Measurements from ENCODE around the gene RAP1B. TPM values are rescaled to one million over a fixed set of nuclear protein-coding genes. Genes with fewer than 3 reads are reported as not detected.

Gene RAP1B
- total and polyA plus RNA-seq, 2 of the 13 experiments (the other 11 are each of a cell fraction or from before 2014, with no cell fraction given) = 71.1 to 92.7 TPM

DNA sequence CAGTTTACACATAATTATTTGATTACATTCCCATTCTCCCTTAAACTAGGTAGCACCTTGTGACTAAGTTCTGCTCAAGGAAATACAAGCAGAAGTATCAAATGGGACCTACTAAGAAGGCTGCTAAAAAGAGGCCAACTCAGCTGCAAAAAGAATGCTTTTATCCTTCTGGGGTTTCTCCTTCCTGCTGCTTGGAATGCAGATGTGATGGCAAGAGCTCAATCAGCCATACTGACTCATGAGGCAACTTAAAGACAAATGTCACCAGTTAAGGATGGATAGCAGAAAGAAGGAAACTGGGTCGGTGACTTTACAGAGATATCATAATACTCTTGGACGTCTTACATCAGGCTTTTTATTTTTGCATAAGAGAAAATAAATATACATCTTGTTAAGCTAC, 38.0 kb upstream of the RAP1B start (continued):
- TF ChIP-seq, protein P1, sequence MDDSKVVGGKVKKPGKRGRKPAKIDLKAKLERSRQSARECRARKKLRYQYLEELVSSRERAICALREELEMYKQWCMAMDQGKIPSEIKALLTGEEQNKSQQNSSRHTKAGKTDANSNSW (CRISPR knock-in tag; IDR thresholded peaks at IDR 0.05; ENCODE audit: borderline replicate concordance) = no peak
- TF ChIP-seq ZNF30 (CRISPR knock-in tag; IDR thresholded peaks at IDR 0.05) (no peak), EHMT2 (IDR thresholded peaks at IDR 0.05; ENCODE audit: borderline replicate concordance, low read depth, low read length) (no peak), RNF2 (conservative IDR thresholded peaks at IDR 0.05; ENCODE audit: low read depth) (no peak), NFATC3 (CRISPR knock-in tag; IDR thresholded peaks at IDR 0.05) (no peak), NR2F6 (IDR thresholded peaks at IDR 0.05) (no peak), NR2F6 (CRISPR knock-in tag; IDR thresholded peaks at IDR 0.05) (no peak), CREB1 (IDR thresholded peaks at IDR 0.05) (no peak), CREB1 (CRISPR knock-in tag; IDR thresholded peaks at IDR 0.05) (no peak), HOXA3 (CRISPR knock-in tag; IDR thresholded peaks at IDR 0.05) (no peak)
- TF ChIP-seq, protein P2, sequence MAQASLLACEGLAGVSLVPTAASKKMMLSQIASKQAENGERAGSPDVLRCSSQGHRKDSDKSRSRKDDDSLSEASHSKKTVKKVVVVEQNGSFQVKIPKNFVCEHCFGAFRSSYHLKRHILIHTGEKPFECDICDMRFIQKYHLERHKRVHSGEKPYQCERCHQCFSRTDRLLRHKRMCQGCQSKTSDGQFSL (CRISPR knock-in tag; IDR thresholded peaks at IDR 0.05) = no peak
- TF ChIP-seq, protein P3, sequence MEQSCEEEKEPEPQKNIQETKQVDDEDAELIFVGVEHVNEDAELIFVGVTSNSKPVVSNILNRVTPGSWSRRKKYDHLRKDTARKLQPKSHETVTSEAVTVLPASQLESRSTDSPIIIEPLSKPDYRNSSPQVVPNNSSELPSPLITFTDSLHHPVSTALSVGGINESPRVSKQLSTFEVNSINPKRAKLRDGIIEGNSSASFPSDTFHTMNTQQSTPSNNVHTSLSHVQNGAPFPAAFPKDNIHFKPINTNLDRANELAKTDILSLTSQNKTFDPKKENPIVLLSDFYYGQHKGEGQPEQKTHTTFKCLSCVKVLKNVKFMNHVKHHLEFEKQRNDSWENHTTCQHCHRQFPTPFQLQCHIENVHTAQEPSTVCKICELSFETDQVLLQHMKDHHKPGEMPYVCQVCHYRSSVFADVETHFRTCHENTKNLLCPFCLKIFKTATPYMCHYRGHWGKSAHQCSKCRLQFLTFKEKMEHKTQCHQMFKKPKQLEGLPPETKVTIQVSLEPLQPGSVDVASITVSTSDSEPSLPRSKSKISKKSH (CRISPR knock-in tag; IDR thresholded peaks at IDR 0.05; ENCODE audit: borderline replicate concordance) = no peak

DNA sequence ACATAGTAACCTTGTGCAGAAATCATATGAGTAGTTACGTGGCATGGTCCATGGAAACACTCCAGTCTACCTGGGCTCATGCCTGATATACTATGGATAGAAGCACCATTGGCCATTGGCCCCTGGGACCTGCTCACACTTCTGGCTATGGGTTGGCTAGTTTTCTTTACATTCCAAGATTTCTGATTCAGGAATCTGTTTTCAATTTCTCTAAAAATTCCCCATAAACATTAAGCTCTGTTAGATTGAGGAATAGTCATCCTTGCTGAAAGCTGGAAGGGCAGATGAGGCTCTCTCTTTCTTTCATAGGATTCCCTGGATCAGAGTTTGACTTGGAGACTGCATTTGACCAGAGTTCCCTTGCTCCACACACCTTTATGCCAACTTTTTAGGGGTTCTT, 37.3 kb upstream of the RAP1B start:
- Histone ChIP-seq H3K9ac (ENCODE audit: insufficient read depth, low read depth, low read length) (no peak overlapping the region), H3K27ac (ENCODE audit: extremely low read length, insufficient read depth, low read length) (no peak overlapping the region), H3K27me3 (ENCODE audit: control insufficient read depth in 1 of 2, insufficient read depth in 2 of 2, low read length in 2 of 2) (no peaks in the 10 kb centered on the region), H3K9me3 (ENCODE audit: low read length) (no peaks in the 10 kb centered on the region), H3K36me3 (replicated peaks in 1 of 2; ENCODE audit: control insufficient read depth in 1 of 2, insufficient read depth in 2 of 2, low read length in 2 of 2) (no peaks in the 10 kb centered on the region), H2AFZ (ENCODE audit: low read length) (no peak overlapping the region), H3K79me2 (ENCODE audit: insufficient read depth, low read length) (no peaks in the 10 kb centered on the region), H3K4me2 (ENCODE audit: low read depth, low read length) (no peak overlapping the region), H4K20me1 (ENCODE audit: insufficient read depth, low read length) (no peaks in the 10 kb centered on the region), H3K4me1 (ENCODE audit: insufficient read depth, low read length) (no peaks in the 10 kb centered on the region), H3K4me3 (replicated peaks in 1 of 3; ENCODE audit: insufficient read depth in 1 of 3, low read depth in 2 of 3, low read length in 3 of 3) (no peak overlapping the region)
- in situ Hi-C loops (cut with HindIII; ENCODE audit: extremely low pct_ligation_motif_present, low pct_unique_long_range_greater_than_20kb) = no loop called here
- DNase-seq (ENCODE audit: low spot score) = no peak
- no TSS peak for BruUV-seq (replicated peaks)
- ChIA-PET CTCF (ENCODE audit: low intra/inter-chr PET ratio, low total read pairs) (no interaction called here), POLR2A (no interaction called here)
- intact Hi-C loops (cut with micrococcal nuclease; ENCODE audit: unreplicated experiment) = no loop called here
- no peak for ATAC-seq
- FAIRE-seq = no peak
- WGBS (ENCODE audit: low lambda C conversion rate) = 64% methylated on average over 1 of the region's 1 CpG
- TF ChIP-seq ZNF251 (CRISPR knock-in tag; IDR thresholded peaks at IDR 0.05) (no peak), PAWR (CRISPR knock-in tag; IDR thresholded peaks at IDR 0.05; ENCODE audit: borderline replicate concordance) (no peak), ZNF282 (IDR thresholded peaks at IDR 0.05; ENCODE audit: partially characterized antibody) (no peak), SNAI1 (CRISPR knock-in tag; IDR thresholded peaks at IDR 0.05; ENCODE audit: borderline replicate concordance) (no peak), WIZ (CRISPR knock-in tag; IDR thresholded peaks at IDR 0.05) (no peak), NFE2 (CRISPR knock-in tag; IDR thresholded peaks at IDR 0.05) (no peak), ZNF446 (CRISPR knock-in tag; IDR thresholded peaks at IDR 0.05) (no peak), HMGA1 (CRISPR knock-in tag; conservative IDR thresholded peaks at IDR 0.05) (no peak), TAF15 (IDR thresholded peaks at IDR 0.05; ENCODE audit: low read depth, low read length, poor library complexity, severe bottlenecking) (no peak), ZNF432 (CRISPR knock-in tag; IDR thresholded peaks at IDR 0.05; ENCODE audit: borderline replicate concordance) (no peak)
- TF ChIP-seq, protein P4, sequence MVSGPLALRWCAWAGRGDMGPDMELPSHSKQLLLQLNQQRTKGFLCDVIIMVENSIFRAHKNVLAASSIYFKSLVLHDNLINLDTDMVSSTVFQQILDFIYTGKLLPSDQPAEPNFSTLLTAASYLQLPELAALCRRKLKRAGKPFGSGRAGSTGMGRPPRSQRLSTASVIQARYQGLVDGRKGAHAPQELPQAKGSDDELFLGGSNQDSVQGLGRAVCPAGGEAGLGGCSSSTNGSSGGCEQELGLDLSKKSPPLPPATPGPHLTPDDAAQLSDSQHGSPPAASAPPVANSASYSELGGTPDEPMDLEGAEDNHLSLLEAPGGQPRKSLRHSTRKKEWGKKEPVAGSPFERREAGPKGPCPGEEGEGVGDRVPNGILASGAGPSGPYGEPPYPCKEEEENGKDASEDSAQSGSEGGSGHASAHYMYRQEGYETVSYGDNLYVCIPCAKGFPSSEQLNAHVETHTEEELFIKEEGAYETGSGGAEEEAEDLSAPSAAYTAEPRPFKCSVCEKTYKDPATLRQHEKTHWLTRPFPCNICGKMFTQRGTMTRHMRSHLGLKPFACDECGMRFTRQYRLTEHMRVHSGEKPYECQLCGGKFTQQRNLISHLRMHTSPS (CRISPR knock-in tag; IDR thresholded peaks at IDR 0.05; ENCODE audit: low read depth) = no peak

All from HepG2 (cell line).